GM18517 (cell line): ENCODE measurements around the gene SOX21.
"Not testable (repeated sequence)": the region's sequence is repeated elsewhere in the genome, so short reads cannot be mapped to it uniquely, and the experiment has no call there.

ENCODE experiments used
- ATAC-seq: cut with Tn5 transposase; IDR thresholded peaks from one replicate; pipeline ENCODE4 v1.9.1; 2021; ENCODE audit warnings: mild to moderate bottlenecking, moderate library complexity; ENCODE audit not compliant: unreplicated experiment

SOX21 gene

DNA sequence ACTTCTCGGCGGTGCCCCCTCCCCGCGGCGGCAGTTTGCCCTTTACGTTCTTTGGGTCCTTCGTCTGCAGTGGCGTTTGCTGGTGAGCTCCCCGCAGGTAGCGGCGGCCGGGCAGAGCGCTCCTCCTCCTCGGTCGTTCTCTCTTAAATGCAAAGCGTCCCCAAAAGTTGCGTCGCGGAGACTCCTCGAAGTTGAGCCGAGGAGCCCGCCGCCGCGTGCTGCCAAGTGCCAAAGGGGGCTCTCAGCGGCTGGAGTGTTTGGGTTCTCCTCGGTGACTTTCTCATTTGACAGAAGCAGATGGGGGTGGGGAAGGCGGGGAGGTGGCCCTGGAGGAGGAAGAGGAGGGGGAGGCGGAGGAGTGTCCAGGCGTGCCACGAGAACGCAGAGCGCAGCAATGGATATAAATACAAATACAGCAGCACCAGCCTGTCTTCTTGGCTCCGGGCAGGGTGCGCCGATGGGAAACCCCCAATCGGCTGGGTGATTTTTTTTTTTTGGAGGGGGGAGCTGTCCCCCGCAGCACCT lies at the start of gene SOX21:
Gene SOX21 (minus strand): TSS at position 259 of the 525 bp plus-strand sequence. CDS start 496 bp downstream, outside the sequence.
- ATAC-seq: no peak

- ATAC-seq: no peak
Observed at GRCh38 chr13:94761407-94761806, 49.1 kb upstream of the SOX21 start.

GRCh38 chr13:94759120-94759728 lies 46.9 kb upstream of the SOX21 start:
- ATAC-seq: no peak

- ATAC-seq: no peak
Observed at GRCh38 chr13:94758436-94758960, 46.2 kb upstream of the SOX21 start.

DNA sequence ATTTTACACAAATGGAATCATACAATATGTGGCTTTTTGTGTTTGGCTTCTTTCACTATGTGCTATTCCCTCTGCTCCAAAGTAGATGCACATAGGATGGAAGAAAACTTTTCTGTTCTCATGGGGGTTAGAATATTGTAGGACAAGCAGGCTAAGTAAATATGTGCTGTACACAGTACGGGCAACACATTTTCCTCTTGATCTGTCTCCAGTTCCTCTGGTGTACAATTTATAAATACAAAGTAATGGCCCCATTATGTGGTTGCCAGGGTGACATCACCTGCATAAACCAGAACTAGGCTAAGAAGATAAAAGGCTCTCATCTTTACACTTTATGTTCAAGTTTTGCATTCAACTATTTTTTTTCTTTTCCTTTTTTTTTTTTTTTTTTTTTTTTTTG lies 41.0 kb upstream of the SOX21 start:
- ATAC-seq: no peak

GRCh38 chr13:94749162-94749561 lies 36.8 kb upstream of the SOX21 start:
- no peak for ATAC-seq

DNA sequence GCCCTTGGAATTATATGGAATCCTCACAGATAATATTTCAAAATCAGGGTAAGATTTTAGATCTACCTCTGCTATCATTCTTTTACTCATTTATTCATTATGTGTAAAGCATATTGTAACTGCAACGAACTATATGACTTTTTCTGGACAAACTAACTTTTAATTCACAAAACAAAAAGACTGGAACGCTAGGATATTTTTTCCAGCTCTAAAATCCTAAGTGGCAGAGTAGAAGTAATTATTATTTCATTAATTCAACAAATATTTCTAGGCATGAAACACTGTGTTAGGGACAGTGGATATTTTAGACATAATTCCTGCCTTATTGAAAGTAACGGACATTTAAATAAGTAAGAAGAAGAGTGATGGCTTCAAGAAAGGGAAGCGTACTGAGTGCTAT lies 26.9 kb upstream of the SOX21 start:
- no peak for ATAC-seq

DNA sequence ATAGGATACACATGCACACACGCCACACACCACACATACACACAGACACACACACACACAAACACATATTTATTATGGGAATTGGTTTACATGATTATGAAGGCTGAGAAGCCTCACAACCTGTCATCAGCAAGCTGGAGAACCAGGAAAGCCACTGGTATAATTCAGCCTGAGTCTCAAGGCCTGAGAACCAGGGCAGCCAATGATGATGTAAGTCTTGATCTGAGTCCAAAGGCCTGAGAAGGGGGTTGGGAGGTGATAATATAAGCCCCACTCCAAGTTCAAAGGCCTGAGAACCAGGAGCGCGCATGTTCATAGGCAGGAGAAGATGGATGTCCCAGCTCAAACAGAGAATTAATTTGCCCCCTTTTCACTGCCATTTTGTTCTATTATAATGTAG lies 18.7 kb upstream of the SOX21 start:
- ATAC-seq: no peak

- not testable (repeated sequence) for ATAC-seq
Observed at GRCh38 chr13:94729941-94730340, 17.6 kb upstream of the SOX21 start.

- no peak for ATAC-seq
Observed at GRCh38 chr13:94726425-94726824, 14.1 kb upstream of the SOX21 start.

- no peak for ATAC-seq
Observed at GRCh38 chr13:94722609-94723345, 10.4 kb upstream of the SOX21 start.

DNA sequence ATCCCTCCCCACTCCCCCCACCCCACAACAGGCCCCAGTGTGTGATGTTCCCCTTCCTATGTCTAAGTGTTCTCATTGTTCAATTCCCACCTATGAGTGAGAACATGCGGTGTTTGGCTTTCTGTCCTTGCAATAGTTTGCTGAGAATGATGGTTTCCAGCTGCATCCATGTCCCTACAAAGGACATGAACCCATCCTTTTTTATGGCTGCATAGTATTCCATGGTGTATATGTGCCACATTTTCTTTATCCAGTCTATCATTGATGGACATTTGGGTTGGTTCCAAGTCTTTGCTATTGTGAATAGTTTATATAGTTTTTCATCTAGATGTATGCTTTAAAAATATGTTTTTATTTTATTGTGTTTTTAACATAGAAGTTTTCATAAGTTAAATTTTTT lies 6.4 kb upstream of the SOX21 start:
- ATAC-seq: not testable (repeated sequence)

DNA sequence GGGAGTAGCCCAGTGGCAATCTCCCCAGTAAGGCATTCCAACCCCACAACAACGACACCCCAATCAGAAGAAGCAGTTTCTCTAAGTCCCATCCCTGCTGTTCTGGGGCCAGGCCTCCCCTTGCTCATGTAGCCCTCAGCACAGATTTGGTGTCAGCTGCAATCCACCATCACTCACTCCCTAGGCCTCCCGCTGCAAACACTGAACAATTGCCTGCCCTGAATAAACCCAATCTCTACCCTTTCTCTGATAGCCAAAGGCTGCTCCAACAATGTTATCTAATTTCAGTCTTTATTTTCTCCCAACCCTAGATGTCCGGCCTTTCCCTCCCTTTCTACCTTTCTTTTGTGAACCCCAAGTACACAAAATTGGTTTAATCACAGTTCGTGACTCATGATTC lies 5.6 kb upstream of the SOX21 start:
- ATAC-seq: no peak

GRCh38 chr13:94716016-94716415 lies 3.7 kb upstream of the SOX21 start:
- no peak for ATAC-seq

DNA sequence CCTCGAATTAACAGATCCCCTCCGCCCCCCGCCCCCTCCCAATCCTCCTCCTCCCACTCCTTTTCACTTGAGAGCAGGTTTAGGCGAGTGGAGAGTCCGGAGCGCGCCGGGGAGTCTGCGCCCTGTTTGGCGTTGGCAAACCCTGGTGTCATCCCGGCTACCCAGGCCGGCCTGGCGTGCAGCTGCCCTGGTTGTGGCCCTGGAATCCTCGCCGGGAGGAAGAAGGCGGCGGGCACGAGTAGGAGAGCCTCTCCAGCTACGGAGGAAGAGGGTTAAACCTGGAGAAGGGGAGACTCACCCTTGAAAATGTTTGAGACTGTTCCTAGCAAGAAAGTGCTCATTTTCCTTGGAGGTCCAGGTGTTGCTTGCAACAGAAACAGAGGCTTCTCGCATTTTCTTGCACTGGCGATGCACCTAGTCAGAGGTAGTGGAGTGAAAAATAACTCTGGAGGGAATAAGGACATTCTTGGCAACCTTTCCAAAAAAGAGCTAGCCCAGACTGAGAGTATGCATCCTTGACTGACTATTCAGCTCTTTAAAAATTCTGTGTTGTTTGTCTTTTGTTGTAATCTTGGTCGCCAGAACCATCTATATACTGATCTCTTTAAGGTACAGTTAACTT lies 1.3 kb upstream of the SOX21 start:
- no peak for ATAC-seq

DNA sequence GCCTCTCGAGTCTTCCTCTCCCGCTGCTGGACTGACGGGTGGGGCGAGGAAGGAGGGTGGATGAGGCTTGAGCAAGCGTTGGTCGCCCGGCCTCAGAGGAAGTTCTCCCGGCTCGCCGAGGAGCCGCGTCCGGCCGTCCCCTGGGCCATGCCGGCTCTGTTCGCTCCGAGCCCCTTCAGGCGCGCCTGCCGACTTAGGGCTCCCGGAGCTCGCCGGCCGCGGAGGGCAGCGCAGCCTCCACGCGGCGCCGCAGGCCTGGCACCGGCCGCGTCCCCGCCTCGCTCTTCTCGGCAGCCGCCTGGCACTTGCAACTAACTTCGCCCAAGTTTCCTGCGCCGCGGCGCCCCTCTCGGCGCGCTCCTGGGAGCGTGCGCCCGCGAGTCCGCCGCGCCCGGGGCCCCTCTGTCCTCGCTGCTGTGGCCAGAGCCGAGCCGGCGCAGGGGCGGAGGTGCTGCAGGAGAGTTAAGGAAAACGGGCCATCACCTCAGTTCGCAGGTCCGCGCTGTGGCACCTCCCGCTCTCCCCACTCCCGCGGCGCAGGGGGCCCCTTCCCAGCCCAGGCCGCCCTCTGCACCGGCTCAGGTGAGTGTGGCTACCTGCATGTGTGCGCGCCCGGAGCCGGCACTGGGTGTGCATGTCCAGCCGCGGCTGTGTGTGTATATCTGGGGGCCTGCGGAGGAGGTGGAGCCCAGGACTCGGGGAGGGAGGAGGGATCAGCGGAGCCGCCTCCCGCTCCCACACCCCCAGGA lies 641 bp upstream of the SOX21 start:
- ATAC-seq: no peak

DNA sequence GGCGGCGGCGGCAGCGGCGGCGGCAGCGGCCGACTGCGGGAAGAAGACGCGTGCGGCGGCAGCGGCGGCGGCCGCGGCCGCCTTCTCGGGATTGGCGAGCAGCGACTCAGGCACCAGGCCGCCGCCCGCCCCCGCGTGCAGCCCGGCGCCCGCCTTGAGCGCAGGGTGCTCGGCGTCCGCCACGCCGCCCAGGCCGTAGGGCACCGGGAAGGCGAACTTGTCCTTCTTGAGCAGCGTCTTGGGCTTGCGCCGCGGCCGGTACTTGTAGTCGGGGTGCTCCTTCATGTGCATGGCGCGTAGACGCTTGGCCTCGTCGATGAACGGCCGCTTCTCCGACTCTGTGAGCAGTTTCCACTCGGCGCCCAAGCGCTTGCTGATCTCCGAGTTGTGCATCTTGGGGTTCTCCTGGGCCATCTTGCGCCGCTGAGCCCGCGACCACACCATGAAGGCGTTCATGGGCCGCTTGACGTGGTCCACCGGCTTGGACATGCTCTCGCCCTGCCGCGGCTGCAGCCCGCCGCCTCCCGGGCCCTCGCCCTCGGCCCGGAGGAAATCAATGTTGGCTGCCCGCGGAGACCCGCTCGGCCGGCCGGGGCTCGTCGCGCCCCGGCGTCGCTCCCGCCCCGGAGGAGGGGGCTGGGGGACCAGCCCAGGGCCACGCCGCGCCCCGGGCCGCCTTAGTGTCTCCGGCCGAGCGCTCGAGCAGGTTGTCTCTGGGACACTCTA lies 621 bp downstream of the SOX21 start:
- ATAC-seq: no peak

DNA sequence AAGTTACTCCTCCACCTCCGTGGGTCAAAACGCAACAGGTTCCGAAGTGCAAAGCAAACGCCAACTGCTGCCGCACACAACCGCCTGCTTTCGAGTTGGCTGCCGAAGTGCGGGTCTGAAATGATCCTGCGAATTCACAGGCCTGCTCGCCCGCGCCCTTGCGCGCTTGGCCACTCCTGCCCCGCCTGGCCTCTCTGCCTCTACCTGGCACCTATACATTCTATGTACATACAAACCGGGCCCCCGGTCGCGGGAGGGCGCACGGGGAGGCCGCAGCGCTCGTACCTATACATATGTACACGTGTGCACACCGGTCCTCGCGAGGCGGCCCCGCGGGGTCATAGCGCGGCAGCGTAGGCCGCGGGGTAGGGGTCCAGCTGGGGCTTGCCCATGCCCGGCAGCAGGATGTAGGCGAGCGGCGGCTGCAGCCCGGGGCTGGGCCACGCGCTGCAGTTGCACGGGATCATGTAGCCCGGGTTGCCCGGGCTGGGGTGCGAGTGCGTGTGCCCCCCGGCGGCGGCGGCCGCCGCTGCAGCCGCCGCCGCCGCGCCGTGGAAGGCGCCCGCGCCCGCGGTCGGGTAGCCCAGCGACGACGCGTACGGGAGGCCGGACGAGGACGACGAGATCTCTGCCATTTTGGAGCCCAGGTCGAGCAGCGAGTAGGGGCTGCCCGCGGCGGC lies 1.3 kb downstream of the SOX21 start:
- no peak for ATAC-seq

DNA sequence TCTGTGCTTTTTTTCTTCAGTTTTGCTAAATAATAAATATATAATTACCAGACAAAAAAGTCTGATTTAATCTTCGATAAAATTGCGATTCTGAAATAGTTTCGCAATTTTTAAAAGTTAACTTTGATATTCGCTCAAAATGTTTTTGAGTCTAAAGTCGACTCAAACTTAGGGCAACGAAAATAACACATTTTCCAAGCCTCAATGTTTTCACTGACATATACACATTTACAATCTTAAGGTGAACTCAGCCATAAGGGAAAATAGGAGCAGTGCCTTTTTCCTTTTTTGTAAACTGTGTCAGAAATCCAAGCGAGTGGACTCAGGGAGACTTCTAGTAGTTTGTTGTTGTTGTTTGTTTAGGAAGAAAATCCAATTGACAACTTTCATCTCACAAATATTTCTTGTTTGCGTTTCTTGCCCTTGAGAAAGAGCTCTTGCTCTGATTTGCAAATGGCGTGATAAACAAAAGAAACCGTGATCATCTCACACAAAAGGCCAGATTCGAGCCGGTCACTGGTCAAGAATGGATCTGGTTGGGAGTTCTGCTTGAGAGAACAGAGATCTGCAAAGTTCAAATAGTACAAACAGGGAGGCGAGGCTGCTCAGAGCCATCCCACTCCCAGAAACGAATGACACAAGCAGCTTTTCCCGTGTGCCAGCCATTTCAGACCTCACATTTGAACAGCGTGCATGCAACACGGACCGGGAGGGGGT lies 2.1 kb downstream of the SOX21 start:
- no peak for ATAC-seq
